Inferior parietal cortex (tissue), 1 donor: Measurements from ENCODE around the gene SPTLC3.

ENCODE experiments used
- DNase-seq: peaks from one replicate; pipeline ENCODE4 v3.0.0-alpha.2; 2016; ENCODE audit errors: extremely low spot score

The SPTLC3 gene

DNA sequence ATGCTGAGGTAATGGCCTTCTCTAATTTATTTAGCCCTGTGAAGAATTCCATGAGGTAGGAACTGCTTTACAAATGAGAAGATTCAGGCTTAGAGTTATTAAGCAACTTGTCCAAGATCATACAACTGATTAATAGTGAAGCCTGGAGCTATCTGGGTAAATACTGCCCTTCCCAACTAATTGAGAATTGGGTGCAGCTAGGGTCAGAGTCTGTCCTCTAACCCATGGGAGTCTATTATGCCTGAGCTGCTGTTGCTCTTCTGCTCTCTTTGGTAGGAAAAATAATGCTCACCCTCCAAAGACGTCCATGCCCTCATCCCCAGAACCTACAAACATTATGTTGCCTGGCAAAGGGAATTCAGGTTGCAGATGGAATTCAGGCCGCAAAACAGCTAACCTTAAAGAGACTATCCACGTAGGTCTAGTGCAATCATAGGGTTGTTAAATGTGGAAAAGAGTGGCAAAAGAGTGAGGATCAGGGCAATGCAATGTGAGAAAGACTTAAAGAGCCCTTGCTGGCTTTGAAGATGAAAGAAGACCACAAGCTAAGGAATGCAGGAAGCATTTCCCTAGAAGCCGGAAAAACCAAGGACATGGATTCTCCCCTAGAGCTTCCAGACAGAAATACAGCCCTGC lies 90.1 kb downstream of the SPTLC3 start:
- no peak for DNase-seq

DNA sequence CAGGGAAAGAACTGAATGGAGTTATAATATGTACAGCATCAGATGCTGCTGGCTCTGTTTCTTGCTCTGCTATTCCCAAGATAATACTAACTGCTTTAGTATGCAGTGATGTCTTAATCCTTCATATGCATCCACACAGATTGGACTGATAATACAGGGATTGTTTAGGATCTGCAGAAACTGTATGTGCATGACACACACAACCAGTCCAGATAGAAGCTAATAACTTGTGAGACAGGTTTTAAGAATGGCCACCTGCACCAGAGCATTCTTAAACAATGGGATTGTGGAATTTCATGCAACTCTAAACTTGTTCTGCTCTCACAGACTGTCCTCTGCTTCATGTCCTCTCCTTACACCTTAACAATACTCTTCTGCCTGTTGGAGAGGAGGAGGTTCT lies 90.9 kb downstream of the SPTLC3 start:
- DNase-seq = no peak

DNA sequence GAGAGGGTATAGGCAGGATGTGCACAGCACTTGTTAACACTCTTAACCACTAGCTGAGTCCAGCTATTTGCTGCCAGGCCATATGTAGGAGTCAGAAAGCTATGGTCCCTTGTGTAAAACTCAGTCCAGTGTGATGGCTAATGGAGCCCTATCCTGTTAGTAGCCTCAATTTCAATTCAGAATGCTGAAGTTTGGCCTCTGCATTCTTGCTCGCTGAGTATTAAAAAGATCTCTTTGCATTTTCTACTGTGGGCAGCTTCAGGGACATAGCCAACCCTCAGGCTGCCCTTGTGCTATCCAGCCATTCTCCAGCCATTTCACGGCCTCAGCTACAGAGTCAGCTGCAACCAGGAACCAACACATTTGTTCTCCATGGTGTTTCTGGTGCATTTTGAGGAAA lies 92.5 kb downstream of the SPTLC3 start:
- DNase-seq = no peak

DNA sequence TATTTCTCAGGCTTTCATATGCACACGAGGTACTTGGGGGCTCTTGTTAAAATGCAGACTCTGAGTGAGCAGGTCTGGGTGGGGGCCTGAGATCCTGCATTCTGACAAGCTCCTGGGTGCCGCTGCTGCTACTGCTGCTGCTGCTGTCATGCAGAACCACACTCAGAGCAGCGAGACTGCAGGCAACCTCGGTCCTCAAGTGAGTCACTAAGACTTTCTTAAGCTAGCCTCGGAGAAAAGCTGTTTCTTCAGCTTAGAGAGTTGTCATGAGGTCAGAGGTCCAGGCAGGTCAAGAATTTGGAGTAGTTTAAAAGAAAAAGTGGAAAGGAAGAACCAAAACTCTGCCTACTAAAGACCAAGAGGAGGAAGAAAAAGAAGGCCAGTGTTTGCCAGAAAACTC lies 92.9 kb downstream of the SPTLC3 start:
- no peak for DNase-seq

DNA sequence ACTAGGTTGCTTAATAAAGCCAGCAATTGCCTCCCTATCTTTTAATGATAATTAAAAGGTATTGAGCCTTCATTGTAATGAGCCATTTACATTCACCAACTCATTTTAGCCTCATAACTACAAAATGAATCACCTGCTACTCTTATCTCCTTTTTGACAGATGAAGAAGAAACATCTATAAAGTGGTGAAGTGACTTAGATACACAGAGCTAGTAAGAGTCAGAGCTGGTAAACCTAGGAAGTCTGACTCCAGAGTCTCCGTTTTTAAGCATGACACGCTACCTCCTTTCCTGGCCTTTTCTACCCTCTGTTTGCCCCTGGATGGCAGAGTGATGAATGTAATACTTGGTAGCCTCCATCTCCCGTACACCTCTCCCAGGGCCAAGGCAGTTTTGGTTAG lies 93.5 kb downstream of the SPTLC3 start:
- no peak for DNase-seq

DNA sequence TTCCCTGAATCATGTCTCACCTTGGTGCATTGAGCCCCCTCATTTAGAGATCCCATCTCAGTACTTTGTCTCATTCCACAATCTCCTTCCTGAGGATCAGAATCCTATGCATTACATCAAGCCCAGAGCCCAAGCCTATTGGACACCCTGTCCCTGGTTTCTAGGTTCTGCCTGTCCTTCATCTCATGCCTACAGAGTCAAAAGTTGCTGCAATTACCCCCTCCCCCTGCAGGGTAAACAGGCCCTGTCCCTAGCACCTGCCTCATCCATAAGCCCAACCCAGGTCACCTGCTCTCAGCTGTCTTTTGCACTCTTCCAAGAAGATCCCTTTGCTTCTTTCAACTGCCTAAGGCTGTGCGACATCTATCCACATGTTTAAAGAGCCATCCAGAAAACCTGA lies 93.9 kb downstream of the SPTLC3 start:
- DNase-seq = no peak

DNA sequence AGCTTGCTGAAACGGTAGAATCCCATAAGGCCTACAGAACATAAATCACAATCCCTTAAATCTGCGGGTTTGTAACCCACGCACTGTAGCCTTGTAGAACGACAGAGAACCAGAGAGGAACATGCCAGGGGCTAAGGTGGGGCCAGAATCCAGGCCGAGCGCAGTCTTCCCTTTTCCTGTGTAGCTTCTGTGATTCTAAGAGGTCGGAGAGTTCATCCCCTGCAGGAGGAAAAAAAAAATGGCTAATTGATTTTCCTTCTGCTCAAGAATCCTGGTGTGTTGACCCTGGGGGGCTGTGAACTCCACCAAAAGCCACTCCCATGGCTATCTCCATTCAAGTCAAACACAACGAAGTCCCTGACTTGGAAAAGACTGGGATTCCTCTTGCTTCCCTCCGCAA lies 96.3 kb downstream of the SPTLC3 start:
- DNase-seq = no peak

DNA sequence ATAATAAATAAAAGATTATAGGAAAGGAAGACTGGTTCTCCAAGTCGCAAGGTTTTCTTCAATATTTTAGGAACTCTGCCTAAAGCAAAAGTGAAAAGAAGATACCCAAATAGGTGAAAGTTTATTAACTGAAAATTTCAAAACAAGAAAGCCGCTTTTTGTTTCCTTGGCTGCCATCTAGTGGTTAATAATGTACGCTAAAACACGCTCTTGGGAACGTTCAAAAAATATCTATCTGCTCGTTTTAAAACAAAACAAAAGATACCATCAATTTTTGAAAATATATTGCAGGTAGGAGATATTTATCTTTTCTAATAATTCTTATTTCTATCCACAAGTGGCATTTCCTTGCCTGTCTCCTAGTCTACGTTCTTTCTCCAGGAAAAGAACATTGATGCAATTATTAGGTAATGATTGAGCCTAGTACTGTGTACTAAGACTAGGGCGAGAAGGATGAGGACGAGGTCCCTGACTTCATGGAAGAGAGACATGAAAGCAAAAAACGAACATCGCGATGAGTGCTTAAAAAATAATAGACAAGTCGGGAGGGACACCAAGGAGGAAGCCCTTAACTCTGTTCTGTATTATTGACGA lies 97.2 kb downstream of the SPTLC3 start:
- DNase-seq = peak; percentile 79

DNA sequence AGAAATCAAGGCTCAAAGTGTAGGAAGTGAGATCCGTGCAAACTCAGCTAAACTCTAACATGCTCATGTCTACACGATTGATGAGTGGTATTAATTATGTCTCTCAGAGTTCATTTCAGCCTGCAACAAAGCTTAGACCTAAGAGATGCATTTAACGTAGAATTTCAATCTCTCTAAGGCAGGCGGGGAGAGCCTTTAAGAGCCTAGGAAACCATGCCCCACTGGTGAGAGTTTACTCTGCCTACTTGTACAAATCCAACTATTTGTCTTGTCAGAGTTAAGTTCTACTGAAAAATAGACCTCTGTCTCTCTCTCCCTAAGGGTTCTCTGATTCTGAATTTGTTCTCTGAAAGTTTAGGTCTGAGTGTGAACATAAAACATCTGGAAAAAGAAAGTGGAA lies 100.9 kb downstream of the SPTLC3 start:
- DNase-seq = no peak

DNA sequence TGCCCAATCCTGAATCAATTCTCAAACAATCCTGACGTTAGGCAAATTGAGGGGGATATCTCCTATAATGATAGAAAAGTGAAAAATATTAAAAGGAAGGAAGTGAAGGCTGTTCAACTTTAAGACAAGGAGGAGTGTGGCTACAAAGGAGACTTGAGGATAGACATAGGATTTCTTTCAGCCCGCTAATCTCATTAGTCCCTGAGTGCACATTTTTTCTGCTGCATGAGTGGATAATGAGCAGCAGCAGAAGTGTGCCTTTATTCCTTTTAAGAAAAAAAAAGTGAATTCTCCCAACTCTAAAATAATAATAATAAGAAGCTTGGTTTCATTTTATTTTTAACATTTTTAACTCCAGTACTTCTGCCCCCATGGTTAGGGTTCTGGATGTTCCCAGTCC lies 102.0 kb downstream of the SPTLC3 start:
- DNase-seq = no peak

DNA sequence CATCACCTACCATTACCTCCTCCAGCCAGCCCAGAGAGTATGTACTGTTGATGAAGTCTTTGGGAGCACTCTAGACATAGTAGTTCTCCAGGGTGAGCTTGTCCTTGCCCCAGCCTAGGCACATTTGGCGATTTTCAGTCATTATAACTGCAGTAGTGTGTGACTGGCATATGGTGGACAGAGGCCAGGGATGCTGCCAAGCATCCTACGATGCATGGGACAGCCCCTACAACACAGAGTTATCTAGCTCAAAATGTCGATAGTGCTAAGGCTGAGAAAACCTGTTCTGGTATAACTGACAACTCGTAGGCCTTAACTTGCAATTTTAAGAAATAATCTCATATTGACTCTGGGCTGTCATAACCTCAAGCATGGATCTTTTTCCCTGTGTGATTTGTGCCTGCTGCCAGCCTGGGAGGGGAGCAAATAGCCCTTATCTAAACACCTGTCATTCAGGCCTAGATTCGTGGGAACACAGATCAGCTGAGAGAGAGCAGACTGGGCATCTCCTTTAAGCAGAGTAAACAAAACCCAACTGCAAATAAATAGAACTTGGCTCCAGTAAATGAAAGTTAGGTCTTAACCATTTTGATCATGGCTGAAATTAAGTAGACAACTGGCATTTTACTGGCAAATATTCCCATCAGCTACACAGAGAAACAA lies 102.6 kb downstream of the SPTLC3 start:
- no peak for DNase-seq

DNA sequence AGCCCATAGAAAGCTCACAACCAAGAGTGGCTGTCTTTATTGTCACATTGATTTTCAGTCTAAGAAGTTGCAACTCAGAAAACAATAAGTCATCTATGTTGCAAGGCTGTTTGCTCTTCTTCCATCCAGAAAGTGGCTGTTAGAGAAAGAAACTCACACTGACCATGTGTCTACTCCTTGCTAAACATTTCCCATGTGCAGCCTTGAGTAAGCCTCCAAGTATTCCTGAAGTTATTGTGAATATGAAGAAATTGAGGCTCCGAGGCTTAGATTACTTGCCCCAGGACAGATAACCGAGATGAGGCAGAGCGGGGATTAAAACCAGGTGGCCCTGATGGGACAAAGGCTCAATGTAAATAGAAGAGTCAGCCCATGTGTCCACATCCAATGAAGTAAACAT lies 105.0 kb downstream of the SPTLC3 start:
- DNase-seq = no peak

DNA sequence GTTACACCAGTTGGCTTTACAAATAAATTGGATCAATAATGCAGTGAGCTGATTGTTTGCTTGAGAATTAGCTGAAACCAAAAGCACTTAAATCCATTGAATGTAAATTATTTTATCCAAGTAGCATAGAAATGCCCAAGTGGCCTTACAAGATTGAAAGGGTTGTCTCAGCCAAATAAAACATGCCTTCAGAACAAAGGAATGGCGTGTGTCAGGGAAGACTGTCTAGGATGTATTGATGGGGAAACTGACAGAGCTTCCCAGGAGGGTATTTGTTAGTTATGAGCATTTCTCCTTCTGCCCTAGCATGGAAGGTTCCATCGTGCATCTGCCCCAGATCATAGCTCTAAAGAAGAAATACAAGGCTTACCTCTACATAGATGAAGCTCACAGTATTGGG lies 108.4 kb downstream of the SPTLC3 start:
- DNase-seq = no peak

DNA sequence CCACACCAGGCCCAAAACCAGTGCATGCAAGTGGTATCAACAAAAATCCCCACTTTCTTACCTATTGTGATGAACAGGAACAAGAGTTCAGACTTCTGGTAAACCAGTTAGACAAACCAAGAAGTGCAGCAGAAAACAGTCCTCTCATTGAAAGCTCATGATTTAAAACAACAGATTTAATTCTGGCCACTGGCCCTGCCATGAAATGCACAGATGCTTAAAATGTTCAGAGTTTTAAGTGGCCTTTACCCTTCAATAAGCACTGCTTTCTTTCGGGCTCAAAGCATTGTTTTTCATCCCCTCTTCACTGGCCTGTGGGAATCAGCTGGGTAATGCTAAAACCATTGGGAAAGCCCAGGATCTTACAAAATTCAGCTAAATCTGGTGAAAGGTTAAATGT lies 109.9 kb downstream of the SPTLC3 start:
- no peak for DNase-seq

DNA sequence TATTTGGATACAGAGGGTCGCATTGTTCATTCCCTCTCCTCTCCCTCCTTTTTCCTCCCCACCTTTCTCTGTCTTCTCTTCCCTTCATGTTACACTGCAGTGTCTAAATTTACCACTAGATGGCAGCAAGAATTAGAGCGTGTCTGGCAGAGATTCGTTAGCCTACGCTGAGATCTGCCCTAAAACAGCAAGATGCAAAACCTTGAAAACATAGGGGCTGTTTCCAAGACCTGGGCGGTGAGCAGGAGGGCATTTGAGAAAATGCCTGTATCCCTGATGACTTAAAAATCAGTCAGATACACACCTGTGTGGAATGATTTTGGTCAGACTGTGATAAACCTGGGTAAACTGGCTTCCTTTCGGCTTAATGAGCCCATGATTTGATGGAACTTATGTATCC lies 110.8 kb downstream of the SPTLC3 start:
- peak; percentile 91 for DNase-seq

DNA sequence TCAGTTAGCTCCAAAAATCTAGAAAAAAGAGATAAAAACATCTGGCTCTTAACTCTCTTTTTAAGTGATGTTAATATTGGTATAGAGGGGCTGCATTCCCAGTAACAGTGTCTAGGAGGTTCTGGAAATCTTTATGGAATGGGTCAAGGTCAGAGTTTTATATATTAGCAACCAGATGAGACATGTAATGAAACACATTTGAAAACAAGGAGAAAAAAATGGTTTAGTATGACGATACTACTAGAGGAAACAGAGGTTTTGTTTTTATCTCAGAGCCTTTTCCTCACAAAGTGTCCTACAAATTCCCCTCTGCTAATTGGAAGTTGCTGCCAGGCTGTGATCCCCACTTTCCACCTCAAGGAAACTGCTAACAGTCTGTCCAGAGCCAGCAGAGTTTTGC lies 111.7 kb downstream of the SPTLC3 start:
- no peak for DNase-seq

DNA sequence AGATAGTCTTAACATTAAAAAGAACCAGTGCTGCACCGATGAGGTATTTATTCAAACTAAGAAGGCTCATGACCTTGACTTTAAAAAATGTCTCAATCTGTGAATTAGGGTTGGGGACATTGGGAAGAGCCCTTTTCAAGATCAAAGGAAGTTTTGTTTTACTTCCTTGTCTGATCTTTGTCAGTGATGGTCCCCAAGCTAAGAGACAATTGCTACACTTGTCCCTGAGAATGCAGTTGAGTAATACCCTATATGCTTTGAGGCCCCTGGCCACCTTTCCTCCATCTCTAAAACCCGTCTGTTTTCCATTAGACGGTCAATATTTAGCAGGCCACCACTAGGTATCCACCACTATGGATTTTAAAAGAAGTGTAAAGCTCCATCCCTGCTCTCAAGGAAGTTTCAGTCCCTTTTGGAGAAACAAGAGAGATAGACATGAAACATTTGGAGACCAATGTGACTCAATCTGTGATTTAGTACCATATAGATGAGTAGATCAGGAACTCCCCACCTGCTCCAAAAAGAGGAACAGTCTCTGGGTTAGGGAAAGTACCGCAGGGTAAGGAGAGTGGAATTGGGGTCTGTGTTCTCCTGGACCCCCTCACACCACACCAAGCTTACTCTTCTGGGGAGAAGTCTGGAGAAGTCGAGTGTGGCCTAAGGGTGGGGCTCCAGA lies 113.2 kb downstream of the SPTLC3 start:
- DNase-seq = no peak

DNA sequence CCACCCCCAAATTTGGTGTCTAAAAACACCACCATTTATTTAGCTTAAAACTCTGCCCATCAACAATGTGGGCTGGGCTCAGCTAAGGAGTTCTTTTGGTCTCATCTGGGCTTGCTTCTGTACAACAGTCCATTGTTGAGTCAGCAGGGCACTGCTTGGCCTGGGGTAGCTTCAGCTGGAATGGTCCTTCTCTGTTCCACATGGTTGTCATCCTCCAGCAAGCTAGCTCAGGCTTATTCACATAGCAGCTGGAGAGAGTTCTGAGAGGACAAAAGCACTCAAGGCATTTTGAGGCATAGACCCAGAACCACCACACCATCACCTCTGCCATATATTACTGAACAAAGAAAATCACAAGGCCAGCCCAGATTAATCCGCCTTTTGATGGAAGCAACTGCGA lies 116.7 kb downstream of the SPTLC3 start:
- no peak for DNase-seq

DNA sequence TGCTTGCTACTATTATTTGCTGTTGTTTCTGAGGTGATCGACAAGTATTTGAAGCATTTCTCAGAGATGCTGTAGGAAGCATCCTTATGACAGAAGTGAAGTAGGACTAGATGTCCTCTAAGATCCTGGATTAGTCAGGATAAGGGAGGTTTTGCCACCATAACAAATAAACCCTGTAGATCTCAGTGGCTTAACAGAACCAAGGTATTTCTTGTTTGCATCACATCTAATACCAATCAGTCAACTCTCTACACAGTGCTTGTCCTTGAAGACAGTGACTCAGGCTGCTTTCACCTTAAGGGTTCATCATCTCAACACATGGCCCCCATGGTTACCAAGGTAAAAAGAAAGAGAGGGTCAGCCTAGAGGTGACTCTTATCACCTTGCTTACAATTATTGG lies 119.4 kb downstream of the SPTLC3 start:
- no peak for DNase-seq

DNA sequence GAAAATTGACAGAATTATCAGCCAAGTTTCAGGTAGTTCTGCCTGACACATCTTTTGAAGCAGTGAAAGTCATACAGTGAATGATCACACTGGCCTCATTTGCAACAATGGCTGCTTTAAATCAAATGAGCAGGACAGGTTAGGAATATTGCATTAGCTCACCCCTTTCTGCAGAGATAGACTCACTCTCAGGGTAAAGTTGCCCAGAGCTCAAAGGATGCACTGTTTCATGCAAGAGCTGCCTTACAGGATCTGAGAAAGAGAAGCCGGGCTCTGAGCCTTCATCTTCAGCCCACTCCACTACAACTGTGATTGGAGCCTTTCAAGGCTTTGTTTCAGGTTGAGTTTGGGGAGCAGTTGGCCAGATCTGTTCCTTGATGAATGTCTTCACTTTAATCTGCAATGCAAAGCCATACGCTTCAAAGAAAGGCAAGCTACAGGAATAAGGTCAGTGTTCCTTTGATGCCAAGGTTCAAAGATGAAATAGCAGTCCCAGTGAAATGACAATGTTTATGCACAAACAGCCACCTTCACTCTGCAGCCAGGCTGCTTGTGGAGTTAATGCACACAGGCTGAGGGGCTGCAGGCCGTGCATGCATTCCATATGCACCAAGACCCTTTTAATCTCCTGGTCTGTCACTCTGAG lies 121.4 kb downstream of the SPTLC3 start:
- no peak for DNase-seq

DNA sequence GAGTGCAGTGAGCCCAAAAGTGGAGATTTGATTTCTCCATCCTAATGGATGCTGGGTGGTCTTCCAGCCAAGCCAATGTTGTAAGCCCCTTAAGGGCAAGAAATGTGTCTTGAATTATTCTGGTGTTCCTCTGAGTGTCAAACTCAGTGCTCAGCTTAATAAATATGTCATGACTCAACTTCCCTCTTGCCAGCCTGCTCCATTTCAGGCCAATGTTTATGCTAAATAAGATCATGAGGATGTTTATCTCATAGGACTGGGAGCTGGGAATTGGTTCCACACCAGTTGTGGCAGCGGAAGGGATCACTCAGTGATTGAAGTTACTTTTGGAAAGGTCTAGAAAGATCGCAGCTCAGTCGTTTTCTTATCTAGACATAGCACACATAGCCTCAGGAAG lies 121.9 kb downstream of the SPTLC3 start:
- no peak for DNase-seq

DNA sequence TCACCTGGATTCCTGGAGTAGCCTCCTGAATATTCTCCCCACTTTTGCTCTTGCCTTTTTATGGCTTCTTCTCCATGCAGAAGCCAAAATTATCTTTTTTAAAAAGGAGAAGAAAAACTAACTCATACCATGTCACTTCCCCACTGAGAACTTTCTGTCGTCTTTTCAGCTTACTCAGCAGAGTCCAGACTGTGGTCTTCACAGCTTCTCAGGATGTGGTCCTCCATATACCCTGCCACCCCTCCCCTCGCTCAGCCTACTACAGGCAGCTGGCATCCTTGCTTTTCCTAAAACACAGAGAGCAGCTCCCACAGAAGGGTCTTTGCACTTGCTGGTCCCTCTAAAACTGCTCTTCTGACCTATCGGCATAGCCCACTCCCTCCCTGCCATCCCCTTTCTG lies 122.9 kb downstream of the SPTLC3 start:
- DNase-seq = no peak
